Kidney (tissue), 14 donors: ENCODE results near the gene STXBP3. TPM values are rescaled to one million over a fixed set of nuclear protein-coding genes. Genes with fewer than 3 reads are reported as not detected.

Experiments
- DNase-seq, 5 donors: peaks; one replicate each; pipeline ENCODE4 v3.0.0-alpha.2; 2013 to 2020
- FAIRE-seq: peaks from 2 replicates; lab custom pipeline; 2012; peaks lifted over from hg19 to GRCh38; lab: Jason Lieb, UNC
- H3K27ac ChIP-seq, 2 donors: one replicate each; pipeline ENCODE4 v1.7.0; 2013; ENCODE audit warnings: low read depth in 2 of 2, low read length in 2 of 2, inconsistent platforms in 1 of 2
- H3K27me3 ChIP-seq: one replicate; pipeline ENCODE4 v1.7.1; 2013; ENCODE audit warnings: low read length, inconsistent platforms; ENCODE audit not compliant: control insufficient read depth, insufficient read depth
- H3K36me3 ChIP-seq, 3 donors: one replicate each; pipeline versions ENCODE4 v1.7.0 to v1.7.1; 2013; ENCODE audit warnings: low read length in 3 of 3, control low read depth in 1 of 3, inconsistent platforms in 1 of 3; ENCODE audit not compliant: insufficient read depth in 3 of 3, control insufficient read depth in 2 of 3
- H3K4me1 ChIP-seq, 3 donors: one replicate each; pipeline versions ENCODE4 v1.7.0 to v1.7.1; 2013; ENCODE audit warnings: low read length in 3 of 3, inconsistent platforms in 1 of 3, low read depth in 1 of 3; ENCODE audit not compliant: control insufficient read depth in 2 of 3, insufficient read depth in 2 of 3
- H3K4me3 ChIP-seq, 3 donors: one replicate each; pipeline versions ENCODE4 v1.7.0 to v1.8.1; 2013; ENCODE audit warnings: low read length in 3 of 3, control low read depth in 1 of 3, inconsistent platforms in 1 of 3
- H3K9ac ChIP-seq, 3 donors: one replicate each; pipeline versions ENCODE4 v1.7.0 to v1.7.1; 2013; ENCODE audit warnings: low read length in 3 of 3, control low read depth in 1 of 3, inconsistent platforms in 1 of 3
- H3K9me3 ChIP-seq, 3 donors: one replicate each; pipeline versions ENCODE4 v1.7.0 to v1.7.1; 2013; ENCODE audit warnings: low read length in 3 of 3, control low read depth in 1 of 3, inconsistent platforms in 1 of 3; ENCODE audit not compliant: control insufficient read depth in 2 of 3, insufficient read depth in 1 of 3
- CTCF ChIP-seq: IDR thresholded peaks from 3 replicates; pipeline ENCODE4 v1.5.1; 2012; ENCODE audit warnings: mild to moderate bottlenecking, moderate library complexity, borderline replicate concordance; ENCODE audit not compliant: insufficient read depth; ENCODE audit errors: extremely low read depth
- intact Hi-C: fragments of 100-400 bp; cut with DNase I; formaldehyde crosslinking; loops from one replicate; pipeline ENCODE4 v1.11.1; 2022
- polyA plus RNA-seq: library from polyadenylated mRNA; stranded (reverse); fragments of 350-450 nt; fragmentation: Illumina TruSeq; extraction: RNeasy Lipid Tissue Mini Kit (QIAGEN cat#74804); gene quantifications from one replicate; pipeline ENCODE4 v1.2.3, GENCODE V29; 2014; ENCODE audit warnings: low read depth, low replicate concordance; ENCODE audit not compliant: insufficient read depth
- total RNA-seq: library from RNA; stranded (reverse); fragmentation: NEBNext Ultra II Directional; extraction: Animal tissue kit (Norgen Biotek cat#: 25700); gene quantifications from one replicate; pipeline ENCODE4 v1.2.1, GENCODE V29; 2021
- donor health status: control.
- donor health status: control.
- donor health status: control.
- donor health status: control.
- donor health status: control.
- donor health status: DM: yes; HTN: yes; CAD: no.
- donor health status: Normal renal cell carcinoma (clear cell type).

Gene STXBP3
- total and polyA plus RNA-seq, 2 donors from 2014 or later: 26.0 to 61.4 TPM

GRCh38 chr1:108718927-108719655 is 27.4 kb upstream of the STXBP3 start:
- H3K9me3 ChIP-seq: no peaks in the 10 kb centered on the region
- DNase-seq (no peak), FAIRE-seq (no peak)
- H3K27me3 ChIP-seq: no peaks in the 10 kb centered on the region
- intact Hi-C loops: no loop called here
- no peak overlapping the region for H3K4me3 ChIP-seq
- no peak for TF ChIP-seq CTCF
- H3K9ac ChIP-seq: no peak overlapping the region
- no peak overlapping the region for H3K27ac ChIP-seq
- H3K36me3 ChIP-seq: no peaks in the 10 kb centered on the region
- H3K4me1 ChIP-seq: no peaks in the 10 kb centered on the region

- no peaks in the 10 kb centered on the region for H3K4me1 ChIP-seq
- H3K9ac ChIP-seq: no peak overlapping the region
- no peak for FAIRE-seq
- DNase-seq: no peak
- H3K36me3 ChIP-seq: no peaks in the 10 kb centered on the region
- no peak for TF ChIP-seq CTCF
- H3K27ac ChIP-seq: no peak overlapping the region
- intact Hi-C loops: no loop called here
- H3K4me3 ChIP-seq: no peak overlapping the region
- no peaks in the 10 kb centered on the region for H3K27me3 ChIP-seq
- H3K9me3 ChIP-seq: no peaks in the 10 kb centered on the region
Measured at GRCh38 chr1:108719656-108720435, 26.6 kb upstream of the STXBP3 start.

GRCh38 chr1:108722292-108722691 is 24.2 kb upstream of the STXBP3 start:
- no peak overlapping the region for H3K27ac ChIP-seq

More at GRCh38 chr1:108722292-108722691, 24.2 kb upstream of the STXBP3 start:
- Histone ChIP-seq H3K9me3 (no peaks in the 10 kb centered on the region), H3K9ac (no peak overlapping the region), H3K36me3 (no peaks in the 10 kb centered on the region), H3K4me3 (no peak overlapping the region), H3K4me1 (no peaks in the 10 kb centered on the region), H3K27me3 (no peaks in the 10 kb centered on the region)
- intact Hi-C loops: no loop called here
- DNase-seq (no peak), FAIRE-seq (no peak)
- TF ChIP-seq CTCF: no peak
